ENCODE data around the gene COL26A1.

Gene COL26A1

DNA sequence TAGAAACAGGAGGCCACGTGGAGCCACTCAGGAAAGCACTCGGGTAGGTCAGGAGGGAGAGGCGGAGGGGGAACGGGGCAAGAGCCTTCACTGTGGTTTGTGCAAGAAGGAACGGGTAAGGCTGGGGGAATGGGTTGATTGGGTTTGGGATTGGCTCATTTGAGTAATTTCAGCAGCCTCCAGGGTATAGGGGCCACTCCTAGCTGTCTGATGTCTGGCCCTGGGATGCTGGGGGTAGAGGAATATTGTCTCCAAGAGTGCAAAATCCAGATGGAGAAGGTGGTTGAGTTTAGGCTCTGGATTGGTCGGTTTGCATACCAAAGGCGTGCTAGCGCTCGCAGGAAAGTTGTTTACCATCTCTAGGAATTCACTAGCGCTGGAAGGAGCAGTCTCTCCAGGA is 219.2 kb downstream of the COL26A1 start:
- DNase-seq, result no peak

GRCh38 chr7:101582971-101583370 is 220.3 kb downstream of the COL26A1 start:
- no peak for DNase-seq

DNA sequence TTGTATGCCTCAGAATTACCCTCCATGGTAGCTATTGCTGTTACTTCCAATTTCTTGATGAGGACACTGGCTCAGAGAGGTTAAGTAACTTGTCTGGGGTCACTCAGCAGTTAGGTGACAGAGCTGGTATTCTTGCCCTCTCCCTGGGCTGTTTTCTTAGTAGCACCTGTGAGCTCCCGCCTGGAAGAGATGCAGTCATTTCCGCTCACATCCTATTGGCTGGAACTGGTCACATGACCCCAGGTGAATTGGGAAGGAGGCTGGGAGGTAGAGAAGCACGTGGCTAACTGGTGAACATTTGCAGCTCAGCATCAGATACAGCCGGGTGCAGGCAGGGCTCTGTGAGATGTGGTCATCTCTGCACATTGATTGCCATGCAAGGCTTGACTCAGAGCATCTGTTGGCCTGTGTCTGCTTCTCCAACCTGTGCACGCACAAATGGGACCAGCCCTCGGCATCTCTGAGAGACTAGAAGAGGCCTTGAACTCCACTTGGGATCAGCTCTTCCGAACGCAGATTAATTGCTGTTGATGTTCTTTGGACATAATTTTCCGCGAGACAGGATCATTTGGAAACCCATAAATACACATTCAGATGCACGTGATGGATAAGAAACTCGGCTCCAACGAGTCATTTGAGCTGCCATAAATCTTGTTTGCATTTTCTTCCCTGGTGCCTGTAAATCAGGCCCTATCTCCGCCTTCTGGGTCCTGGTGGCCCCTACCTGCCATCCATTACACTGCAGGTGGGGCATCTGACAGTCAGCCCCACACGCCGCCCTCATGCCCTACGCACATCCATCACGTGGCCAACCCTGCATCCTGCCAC is 223.6 kb downstream of the COL26A1 start:
- DNase-seq, result no peak

- no peak for DNase-seq
Measured at GRCh38 chr7:101586906-101587677, 224.4 kb downstream of the COL26A1 start.

GRCh38 chr7:101588131-101588935 is 225.7 kb downstream of the COL26A1 start:
- no peak for DNase-seq

DNA sequence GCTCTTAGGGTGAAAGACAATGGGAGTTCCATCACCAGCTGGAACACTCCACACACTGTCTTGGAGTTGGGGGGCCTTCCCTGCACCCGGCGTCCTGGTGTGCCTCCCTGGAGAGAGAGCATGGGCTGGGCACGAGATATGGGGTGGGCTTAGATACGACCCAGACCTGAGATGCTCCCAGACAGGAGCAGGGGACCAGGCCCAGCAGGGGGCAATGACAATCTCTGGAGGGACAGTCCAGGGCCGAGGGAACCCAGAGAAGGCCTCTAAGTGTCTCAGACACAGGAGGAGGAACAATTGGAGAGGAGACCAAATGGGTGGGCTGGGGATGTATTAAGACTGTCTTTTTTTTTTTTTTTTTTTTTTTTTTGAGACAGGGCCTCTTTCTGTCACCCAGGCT is 226.4 kb downstream of the COL26A1 start:
- DNase-seq, result no peak

- no peak for DNase-seq
Measured at GRCh38 chr7:101589976-101590662, 227.4 kb downstream of the COL26A1 start.

GRCh38 chr7:101590663-101591435 is 228.2 kb downstream of the COL26A1 start:
- no peak for DNase-seq

DNA sequence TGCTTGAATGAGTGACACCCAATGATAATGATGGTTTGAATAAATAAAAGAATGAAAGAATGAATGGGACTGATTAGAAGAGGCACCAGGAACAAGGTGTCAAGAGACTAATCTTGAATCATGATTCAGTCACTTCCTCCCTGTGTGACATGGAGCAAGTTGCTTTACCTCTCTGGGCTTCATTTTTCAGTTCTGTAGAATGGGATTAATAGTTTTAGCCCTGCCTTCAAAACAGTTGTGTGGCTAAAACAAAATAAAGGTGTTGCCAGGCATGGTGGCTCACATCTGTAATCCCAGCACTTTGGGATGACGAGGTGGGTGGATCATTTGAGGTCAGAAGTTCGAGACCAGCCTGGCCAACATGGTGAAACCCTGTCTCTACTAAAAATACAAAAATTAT is 228.8 kb downstream of the COL26A1 start:
- no peak for DNase-seq

- DNase-seq, result no peak
Measured at GRCh38 chr7:101593556-101593955, 230.9 kb downstream of the COL26A1 start.

GRCh38 chr7:101594790-101595189 is 232.1 kb downstream of the COL26A1 start:
- no peak for DNase-seq

GRCh38 chr7:101595246-101595645 is 232.6 kb downstream of the COL26A1 start:
- no peak for DNase-seq

DNA sequence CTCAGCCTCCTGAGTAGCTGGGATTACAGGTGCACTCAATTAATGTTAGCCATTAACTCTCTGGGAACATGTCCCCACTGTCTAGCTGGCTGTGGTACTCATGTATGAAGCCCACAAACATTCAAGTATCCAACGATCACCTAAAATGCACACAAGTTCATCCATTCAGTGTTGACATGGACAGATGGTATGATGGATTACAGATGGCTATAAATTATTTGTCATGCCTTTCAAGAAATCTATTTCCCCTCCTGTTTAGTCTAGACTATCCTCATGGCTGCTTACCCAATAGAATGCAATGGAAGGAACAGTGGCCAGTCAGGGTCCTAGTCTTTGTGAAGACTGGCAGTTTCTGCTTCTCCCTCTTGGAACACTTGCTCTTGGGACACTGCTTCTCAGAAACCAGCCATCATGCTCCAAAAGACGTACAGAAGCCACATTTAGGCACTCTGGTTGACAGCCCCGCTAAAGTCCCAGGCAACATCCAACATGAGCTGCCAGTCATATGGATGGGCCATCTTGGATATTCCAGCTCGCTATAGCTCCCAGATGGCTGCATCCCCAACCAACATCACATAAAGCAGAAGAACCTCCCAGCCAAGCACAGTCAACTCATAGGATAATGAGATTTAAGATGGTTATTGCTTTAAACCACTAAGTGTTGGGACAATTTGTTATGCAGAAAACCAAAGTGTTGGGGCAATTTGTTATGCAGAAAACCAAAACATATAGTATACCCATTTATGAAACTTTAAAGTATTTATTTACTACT is 233.3 kb downstream of the COL26A1 start:
- no peak for DNase-seq

DNA sequence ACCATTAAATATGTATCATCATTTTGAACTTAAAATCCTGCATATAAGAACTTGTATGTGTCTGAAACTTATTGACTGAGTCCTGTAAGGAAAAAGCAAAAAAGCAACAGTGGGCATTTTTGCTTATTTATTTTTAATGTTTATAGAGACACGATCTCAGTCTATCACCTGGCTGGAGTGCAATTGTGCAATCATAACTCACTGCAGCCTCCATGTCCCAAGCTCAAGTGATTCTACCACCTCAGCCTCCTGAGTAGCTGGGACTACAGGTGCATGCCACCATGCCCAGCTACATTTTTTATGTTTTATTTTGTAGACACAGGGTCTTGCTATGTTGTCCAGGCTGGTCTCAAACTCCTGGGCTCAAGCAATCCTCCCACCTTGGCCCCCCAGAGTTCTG is 234.2 kb downstream of the COL26A1 start:
- no peak for DNase-seq

DNA sequence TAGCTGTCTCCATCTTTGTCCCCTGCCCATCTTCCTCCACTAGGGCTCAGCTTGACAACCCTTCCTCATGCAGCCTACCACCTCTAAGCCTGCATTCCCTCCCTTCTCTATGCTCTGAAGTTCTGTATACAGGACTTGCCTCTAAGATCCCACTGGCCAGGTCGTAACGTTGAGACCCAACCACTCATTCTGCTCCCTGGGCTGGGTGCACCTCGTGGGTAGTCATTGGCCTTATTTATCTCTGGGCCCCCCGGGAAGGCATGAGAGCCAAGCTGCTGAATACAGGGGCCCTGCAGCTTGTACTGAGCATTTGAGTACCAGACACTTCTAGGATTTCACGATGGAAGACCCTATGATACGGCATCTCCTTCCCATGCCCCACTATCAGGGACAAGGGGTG is 235.3 kb downstream of the COL26A1 start:
- no peak for DNase-seq

- DNase-seq, result no peak
Measured at GRCh38 chr7:101598422-101598985, 235.8 kb downstream of the COL26A1 start.

GRCh38 chr7:101598986-101599771 is 236.5 kb downstream of the COL26A1 start:
- no peak for DNase-seq

DNA sequence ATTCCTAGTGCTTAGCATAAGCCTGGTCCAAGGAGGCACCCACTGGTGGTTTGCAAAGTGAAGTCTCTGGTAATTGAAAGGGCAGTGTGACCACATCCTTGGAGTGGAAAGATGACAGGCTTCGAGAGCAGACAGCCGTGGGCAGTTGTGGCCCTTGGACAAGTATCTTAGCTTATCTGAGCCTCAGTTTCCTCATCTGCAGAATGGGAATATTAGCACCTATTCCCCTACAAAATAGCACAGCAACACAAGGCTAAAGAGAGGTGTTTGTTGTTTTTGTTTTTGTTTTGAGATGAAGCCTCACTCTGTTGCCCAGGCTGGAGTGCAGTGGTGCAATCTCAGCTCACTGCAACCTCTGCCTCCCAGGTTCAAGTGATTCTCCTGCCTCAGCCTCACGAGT is 237.1 kb downstream of the COL26A1 start:
- DNase-seq, result no peak

- DNase-seq, result no peak
Measured at GRCh38 chr7:101602082-101602481, 239.4 kb downstream of the COL26A1 start.

All from activated T-cell treated with anti-CD3 and anti-CD28 coated beads, Interleukin-2, amount 50 U/mL, for 1 hour (primary cell).